ENCODE data around the gene PIK3AP1.
"Not testable (repeated sequence)": the region's sequence is repeated elsewhere in the genome, so short reads cannot be mapped to it uniquely, and the experiment has no call there.

Gene PIK3AP1

DNA sequence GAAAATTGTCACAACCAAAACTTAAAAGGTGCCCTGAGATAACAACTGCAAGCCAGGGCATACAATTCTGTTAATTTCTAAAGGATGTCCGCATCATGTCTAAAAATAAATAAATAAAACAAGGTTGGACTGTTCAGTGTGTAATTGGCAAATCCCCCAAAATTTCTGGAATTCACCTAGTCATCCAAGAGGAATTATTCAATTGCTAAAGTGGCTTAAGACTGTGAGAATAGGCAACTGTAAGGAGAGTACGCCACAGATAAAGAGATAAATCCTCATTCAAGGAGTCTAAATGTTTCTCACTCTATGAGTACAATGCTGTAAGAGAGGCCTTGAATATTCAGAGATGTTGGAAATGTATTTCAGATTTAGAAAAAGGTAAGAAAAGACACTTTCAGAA, 37.2 kb downstream of the PIK3AP1 start:
- H3K9me3 ChIP-seq (ENCODE audit: insufficient read depth, low read depth, low read length) = no peaks in the 10 kb centered on the region
- H3K4me1 ChIP-seq (ENCODE audit: insufficient read depth, low read length) = no peaks in the 10 kb centered on the region
- H3K9ac ChIP-seq (ENCODE audit: low read depth, low read length) = no peak overlapping the region
- H3K4me3 ChIP-seq (ENCODE audit: low read length) = no peak overlapping the region
- H3K36me3 ChIP-seq (ENCODE audit: insufficient read depth, low read length) = no peaks in the 10 kb centered on the region
- H3K27me3 ChIP-seq (ENCODE audit: insufficient read depth, low read length) = no peaks in the 10 kb centered on the region
- 88% methylated on average over 2 of the region's 2 CpGs for WGBS
- no peak overlapping the region for H3K27ac ChIP-seq (ENCODE audit: low read depth, low read length)

GRCh38 chr10:96681524-96681923, 38.8 kb downstream of the PIK3AP1 start:
- H3K9me3 ChIP-seq (ENCODE audit: insufficient read depth, low read depth, low read length) = no peaks in the 10 kb centered on the region
- whole genome bisulfite sequencing = 93% methylated on average over 3 of the region's 3 CpGs
- H3K27ac ChIP-seq (ENCODE audit: low read depth, low read length) = no peak overlapping the region
- no peak overlapping the region for H3K4me3 ChIP-seq (ENCODE audit: low read length)
- no peaks in the 10 kb centered on the region for H3K27me3 ChIP-seq (ENCODE audit: insufficient read depth, low read length)
- H3K9ac ChIP-seq (ENCODE audit: low read depth, low read length) = no peak overlapping the region
- no peaks in the 10 kb centered on the region for H3K4me1 ChIP-seq (ENCODE audit: insufficient read depth, low read length)
- no peaks in the 10 kb centered on the region for H3K36me3 ChIP-seq (ENCODE audit: insufficient read depth, low read length)

DNA sequence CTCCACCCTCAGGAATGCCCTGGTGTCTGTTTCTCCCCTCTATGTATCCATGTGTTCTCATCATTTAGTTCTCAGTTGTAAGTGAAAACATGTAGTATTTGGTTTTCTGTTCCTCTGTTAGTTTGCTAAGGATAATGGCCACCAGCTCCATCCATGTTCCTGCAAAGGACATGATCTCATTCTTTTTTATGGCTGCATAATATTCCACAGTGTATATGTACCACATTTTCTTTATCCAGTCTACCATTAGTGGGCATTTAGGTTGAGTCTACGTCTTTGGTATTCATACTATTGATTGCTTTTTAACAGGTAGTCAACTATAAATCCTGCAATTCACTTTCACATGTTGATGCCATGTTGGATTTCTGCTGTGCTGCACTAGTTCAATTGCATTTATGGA, 39.9 kb downstream of the PIK3AP1 start:
- not testable (repeated sequence) for H3K9me3 ChIP-seq (ENCODE audit: insufficient read depth, low read depth, low read length); H3K36me3 ChIP-seq (ENCODE audit: insufficient read depth, low read length); H3K9ac ChIP-seq (ENCODE audit: low read depth, low read length); H3K4me3 ChIP-seq (ENCODE audit: low read length); H3K27ac ChIP-seq (ENCODE audit: low read depth, low read length); H3K27me3 ChIP-seq (ENCODE audit: insufficient read depth, low read length); H3K4me1 ChIP-seq (ENCODE audit: insufficient read depth, low read length)
- 100% methylated on average over 1 of the region's 1 CpG for WGBS

DNA sequence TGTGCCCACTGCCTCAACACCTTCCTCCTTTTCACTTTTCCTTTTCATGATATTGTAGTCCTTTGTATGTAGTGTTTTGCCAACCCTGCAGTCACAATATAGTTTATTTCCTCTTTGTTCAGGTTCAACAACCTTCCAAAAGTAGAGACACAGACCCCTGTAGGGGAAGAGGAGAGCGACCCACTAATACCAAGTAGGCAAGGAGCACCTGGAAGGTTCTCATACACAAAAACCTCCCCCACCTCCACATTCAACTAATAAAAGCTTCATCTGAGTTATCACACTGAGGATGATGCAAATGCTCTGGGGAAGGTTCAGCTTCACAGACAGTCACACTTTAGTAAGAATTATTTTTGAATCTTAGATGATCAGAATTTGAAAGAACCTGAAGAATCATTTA, 41.6 kb downstream of the PIK3AP1 start:
- no peak overlapping the region for H3K9ac ChIP-seq (ENCODE audit: low read depth, low read length)
- WGBS = no CpG with 5 or more reads among the region's 1 CpG
- no peak overlapping the region for H3K4me3 ChIP-seq (ENCODE audit: low read length)

GRCh38 chr10:96676272-96677112, 43.8 kb downstream of the PIK3AP1 start:
- Histone ChIP-seq H3K4me1 (ENCODE audit: insufficient read depth, low read length) (no peaks in the 10 kb centered on the region), H3K27me3 (ENCODE audit: insufficient read depth, low read length) (no peaks in the 10 kb centered on the region), H3K9me3 (ENCODE audit: insufficient read depth, low read depth, low read length) (no peaks in the 10 kb centered on the region), H3K27ac (ENCODE audit: low read depth, low read length) (no peak overlapping the region), H3K4me3 (ENCODE audit: low read length) (no peak overlapping the region), H3K9ac (ENCODE audit: low read depth, low read length) (no peak overlapping the region), H3K36me3 (ENCODE audit: insufficient read depth, low read length) (no peaks in the 10 kb centered on the region)
- WGBS = 90% methylated on average over 9 of the region's 10 CpGs

More for the DNA sequence above, 41.6 kb downstream of the PIK3AP1 start:
- H3K36me3 ChIP-seq (ENCODE audit: insufficient read depth, low read length) = no peaks in the 10 kb centered on the region
- no peaks in the 10 kb centered on the region for H3K27me3 ChIP-seq (ENCODE audit: insufficient read depth, low read length)
- H3K9me3 ChIP-seq (ENCODE audit: insufficient read depth, low read depth, low read length) = no peaks in the 10 kb centered on the region
- no peak overlapping the region for H3K27ac ChIP-seq (ENCODE audit: low read depth, low read length)
- no peaks in the 10 kb centered on the region for H3K4me1 ChIP-seq (ENCODE audit: insufficient read depth, low read length)

DNA sequence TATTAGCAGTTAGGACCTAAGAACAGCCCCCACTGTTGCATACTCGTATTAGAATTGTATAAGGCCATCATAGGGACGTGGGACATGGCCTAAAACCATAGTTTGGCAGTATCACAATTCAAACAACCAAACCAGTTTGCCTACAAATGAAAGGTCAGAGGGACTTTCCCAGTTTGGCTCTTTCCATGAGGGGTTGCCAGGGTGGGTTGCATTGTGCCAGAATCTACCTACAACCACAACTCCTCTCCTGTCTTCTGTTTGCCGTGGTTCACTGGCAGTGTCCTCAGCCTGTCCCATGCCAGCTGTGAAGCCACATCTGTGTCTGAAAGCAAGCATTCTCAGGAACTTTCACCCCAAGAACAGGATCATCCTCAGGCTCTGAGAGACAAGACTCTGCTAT, 44.5 kb downstream of the PIK3AP1 start:
- no peaks in the 10 kb centered on the region for H3K9me3 ChIP-seq (ENCODE audit: insufficient read depth, low read depth, low read length)
- no peaks in the 10 kb centered on the region for H3K4me1 ChIP-seq (ENCODE audit: insufficient read depth, low read length)
- H3K4me3 ChIP-seq (ENCODE audit: low read length) = no peak overlapping the region
- H3K27ac ChIP-seq (ENCODE audit: low read depth, low read length) = no peak overlapping the region
- no peak overlapping the region for H3K9ac ChIP-seq (ENCODE audit: low read depth, low read length)
- no peaks in the 10 kb centered on the region for H3K36me3 ChIP-seq (ENCODE audit: insufficient read depth, low read length)
- 82% methylated on average over 3 of the region's 3 CpGs for whole genome bisulfite sequencing
- H3K27me3 ChIP-seq (ENCODE audit: insufficient read depth, low read length) = no peaks in the 10 kb centered on the region

DNA sequence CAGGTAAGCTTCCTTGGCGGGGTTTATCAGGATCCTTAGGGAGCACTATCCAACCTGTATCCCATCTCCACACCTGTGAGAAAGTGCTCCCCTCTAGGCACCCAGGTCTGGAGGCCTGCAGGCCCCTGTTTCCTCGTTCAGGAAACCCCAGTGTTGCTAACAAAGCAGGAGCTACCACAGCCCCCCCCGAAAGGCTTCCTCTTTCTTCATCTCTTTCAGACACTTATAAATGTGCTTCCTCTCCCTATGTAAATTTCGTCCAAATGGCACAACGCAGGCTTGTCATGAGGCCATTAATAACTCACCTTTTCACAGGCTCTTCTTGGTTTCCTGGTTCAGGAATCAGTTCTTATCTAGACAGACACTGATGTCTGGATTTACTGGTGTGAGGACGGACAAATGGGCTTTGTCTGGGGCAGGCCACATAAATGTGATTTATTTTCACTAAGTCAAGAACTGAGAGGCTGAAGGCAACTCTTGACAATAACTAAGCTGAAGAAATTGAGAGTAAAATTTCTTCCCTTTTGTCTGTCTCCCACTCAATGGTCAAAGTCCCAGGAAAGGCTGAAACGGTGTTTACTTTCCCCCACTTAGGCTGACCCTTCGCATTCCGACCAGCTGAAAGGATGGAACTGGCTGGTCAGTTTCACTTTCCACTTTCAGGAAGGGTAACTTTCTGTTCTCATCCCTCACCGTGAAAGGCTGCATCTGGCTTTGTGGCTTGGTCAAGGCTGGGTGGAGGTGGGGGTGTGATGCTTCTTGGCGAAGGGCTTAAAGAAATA, 46.8 kb downstream of the PIK3AP1 start:
- Histone ChIP-seq H3K27me3 (ENCODE audit: insufficient read depth, low read length) (no peaks in the 10 kb centered on the region), H3K4me3 (ENCODE audit: low read length) (no peak overlapping the region), H3K27ac (ENCODE audit: low read depth, low read length) (no peak overlapping the region), H3K36me3 (ENCODE audit: insufficient read depth, low read length) (no peaks in the 10 kb centered on the region), H3K9ac (ENCODE audit: low read depth, low read length) (no peak overlapping the region), H3K4me1 (ENCODE audit: insufficient read depth, low read length) (no peaks in the 10 kb centered on the region), H3K9me3 (ENCODE audit: insufficient read depth, low read depth, low read length) (no peaks in the 10 kb centered on the region)
- 83% methylated on average over 10 of the region's 11 CpGs for WGBS

GRCh38 chr10:96672481-96673175, 47.7 kb downstream of the PIK3AP1 start:
- H3K36me3 ChIP-seq (ENCODE audit: insufficient read depth, low read length) = no peaks in the 10 kb centered on the region
- H3K4me1 ChIP-seq (ENCODE audit: insufficient read depth, low read length) = no peaks in the 10 kb centered on the region
- no peak overlapping the region for H3K9ac ChIP-seq (ENCODE audit: low read depth, low read length)
- WGBS = 90% methylated on average over 4 of the region's 4 CpGs
- no peak overlapping the region for H3K27ac ChIP-seq (ENCODE audit: low read depth, low read length)
- H3K4me3 ChIP-seq (ENCODE audit: low read length) = no peak overlapping the region
- no peaks in the 10 kb centered on the region for H3K27me3 ChIP-seq (ENCODE audit: insufficient read depth, low read length)
- no peaks in the 10 kb centered on the region for H3K9me3 ChIP-seq (ENCODE audit: insufficient read depth, low read depth, low read length)

DNA sequence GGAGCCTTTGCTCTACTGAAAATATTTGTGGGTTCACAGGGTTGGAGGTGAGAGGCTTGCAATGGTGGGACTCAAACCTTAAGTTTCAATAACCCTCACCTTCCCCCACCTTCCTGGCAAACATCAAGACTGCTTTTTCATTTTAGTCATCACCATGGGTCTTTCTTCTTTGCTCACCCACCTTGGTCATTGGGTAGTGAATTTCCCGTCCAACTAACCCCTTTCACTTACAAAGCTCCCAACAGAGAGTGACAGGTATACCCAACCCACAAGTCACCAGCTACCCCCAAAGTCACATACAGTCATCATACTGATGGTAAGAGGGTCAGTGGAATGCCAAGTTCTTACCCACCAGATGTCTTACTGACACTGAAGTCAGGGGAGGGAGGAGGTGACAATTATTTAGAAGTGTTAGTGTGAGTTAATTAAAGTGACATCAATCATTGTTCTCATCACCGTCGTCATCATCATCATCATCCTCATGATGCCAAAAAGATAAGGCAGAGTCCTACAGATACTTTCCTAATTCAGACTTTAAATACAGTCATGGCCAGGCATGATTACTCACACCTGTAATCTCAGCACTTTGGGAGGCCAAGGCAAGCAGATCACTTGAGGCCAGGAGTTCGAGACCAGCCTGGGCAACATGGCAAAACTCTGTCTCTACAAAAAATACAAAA, 49.0 kb downstream of the PIK3AP1 start:
- H3K4me3 ChIP-seq (ENCODE audit: low read length) = no peak overlapping the region
- 80% methylated on average over 4 of the region's 4 CpGs for WGBS
- H3K27ac ChIP-seq (ENCODE audit: low read depth, low read length) = no peak overlapping the region
- no peaks in the 10 kb centered on the region for H3K27me3 ChIP-seq (ENCODE audit: insufficient read depth, low read length)
- H3K9me3 ChIP-seq (ENCODE audit: insufficient read depth, low read depth, low read length) = no peaks in the 10 kb centered on the region
- H3K36me3 ChIP-seq (ENCODE audit: insufficient read depth, low read length) = no peaks in the 10 kb centered on the region
- H3K4me1 ChIP-seq (ENCODE audit: insufficient read depth, low read length) = no peaks in the 10 kb centered on the region
- no peak overlapping the region for H3K9ac ChIP-seq (ENCODE audit: low read depth, low read length)

DNA sequence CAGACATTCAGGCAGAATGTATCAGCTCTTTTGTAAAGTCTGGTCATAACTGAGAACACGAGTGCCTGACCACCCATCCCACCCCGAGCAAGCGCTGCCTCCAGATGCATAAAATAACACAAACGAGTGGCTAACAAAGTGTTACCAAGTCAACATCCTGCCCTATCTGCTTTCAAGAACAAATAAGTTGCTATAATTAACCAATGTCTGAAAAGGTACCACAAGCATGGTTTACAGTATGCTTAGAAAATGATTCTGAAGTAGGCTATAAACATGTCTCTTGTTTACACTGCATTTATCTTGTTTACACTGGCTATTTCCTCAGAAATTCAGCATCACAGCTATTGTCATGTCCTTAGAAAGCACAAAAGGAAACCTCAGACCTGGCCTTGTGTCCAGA, 49.5 kb downstream of the PIK3AP1 start:
- Histone ChIP-seq H3K27me3 (ENCODE audit: insufficient read depth, low read length) (no peaks in the 10 kb centered on the region), H3K27ac (ENCODE audit: low read depth, low read length) (no peak overlapping the region), H3K4me3 (ENCODE audit: low read length) (no peak overlapping the region), H3K9me3 (ENCODE audit: insufficient read depth, low read depth, low read length) (no peaks in the 10 kb centered on the region), H3K9ac (ENCODE audit: low read depth, low read length) (no peak overlapping the region), H3K4me1 (ENCODE audit: insufficient read depth, low read length) (no peaks in the 10 kb centered on the region), H3K36me3 (ENCODE audit: insufficient read depth, low read length) (no peaks in the 10 kb centered on the region)
- WGBS = 84% methylated on average over 4 of the region's 4 CpGs

DNA sequence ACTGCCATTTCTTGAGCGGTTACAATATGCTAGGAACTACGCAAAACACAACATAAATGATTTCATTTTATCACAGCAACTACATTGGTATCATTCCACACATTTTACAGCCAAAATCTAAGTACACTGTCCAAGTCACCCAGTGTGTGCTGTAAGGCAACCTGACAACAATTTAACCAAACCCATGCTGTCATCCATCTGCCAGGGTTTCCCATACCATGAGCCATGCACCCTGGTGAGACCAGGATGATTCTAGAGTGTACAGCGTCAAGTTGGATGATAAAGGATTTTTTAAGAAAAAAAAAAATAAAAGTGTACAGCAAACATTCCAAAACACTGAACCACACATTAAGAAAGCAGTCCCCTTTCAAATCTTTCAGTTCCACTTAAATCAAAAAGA, 52.9 kb downstream of the PIK3AP1 start:
- no peaks in the 10 kb centered on the region for H3K27me3 ChIP-seq (ENCODE audit: insufficient read depth, low read length)
- 97% methylated on average over 2 of the region's 3 CpGs for WGBS
- H3K9ac ChIP-seq (ENCODE audit: low read depth, low read length) = no peak overlapping the region
- H3K4me3 ChIP-seq (ENCODE audit: low read length) = no peak overlapping the region
- no peaks in the 10 kb centered on the region for H3K4me1 ChIP-seq (ENCODE audit: insufficient read depth, low read length)
- H3K36me3 ChIP-seq (ENCODE audit: insufficient read depth, low read length) = no peaks in the 10 kb centered on the region
- no peaks in the 10 kb centered on the region for H3K9me3 ChIP-seq (ENCODE audit: insufficient read depth, low read depth, low read length)
- H3K27ac ChIP-seq (ENCODE audit: low read depth, low read length) = no peak overlapping the region
